Measurements from ENCODE around the gene HNMT.
"Not testable (repeated sequence)": the region's sequence is repeated elsewhere in the genome, so short reads cannot be mapped to it uniquely, and the experiment has no call there.

HNMT gene

GRCh38 chr2:138016351-138017087 lies 52.2 kb downstream of the HNMT start:
- DNase-seq: no peak

GRCh38 chr2:138017824-138018223 lies 53.6 kb downstream of the HNMT start:
- no peak for DNase-seq

GRCh38 chr2:138018866-138019688 lies 54.8 kb downstream of the HNMT start:
- DNase-seq: no peak

- no peak for DNase-seq
These were observed 56.2 kb downstream of the HNMT start for GRCh38 chr2:138020432-138020831.

GRCh38 chr2:138021154-138021553 lies 56.9 kb downstream of the HNMT start:
- DNase-seq: no peak

GRCh38 chr2:138023298-138023697 lies 59.0 kb downstream of the HNMT start:
- DNase-seq: no peak

GRCh38 chr2:138023976-138024375 lies 59.7 kb downstream of the HNMT start:
- no peak for DNase-seq

GRCh38 chr2:138026111-138027020 lies 62.1 kb downstream of the HNMT start:
- DNase-seq: no peak

- DNase-seq: no peak
These were observed 64.3 kb downstream of the HNMT start for GRCh38 chr2:138028538-138028937.

GRCh38 chr2:138029276-138029675 lies 65.0 kb downstream of the HNMT start:
- no peak for DNase-seq

GRCh38 chr2:138030459-138030858 lies 66.2 kb downstream of the HNMT start:
- DNase-seq: no peak

- DNase-seq: no peak
These were observed 68.1 kb downstream of the HNMT start for GRCh38 chr2:138032334-138032733.

GRCh38 chr2:138034536-138034935 lies 70.3 kb downstream of the HNMT start:
- DNase-seq: no peak

- DNase-seq: no peak
These were observed 71.4 kb downstream of the HNMT start for GRCh38 chr2:138035608-138036217.

GRCh38 chr2:138036522-138036921 lies 72.2 kb downstream of the HNMT start:
- no peak for DNase-seq

GRCh38 chr2:138037090-138037489 lies 72.8 kb downstream of the HNMT start:
- no peak for DNase-seq

GRCh38 chr2:138040616-138041015 lies 76.3 kb downstream of the HNMT start:
- no peak for DNase-seq

- DNase-seq: no peak
These were observed 78.0 kb downstream of the HNMT start for GRCh38 chr2:138042311-138042710.

GRCh38 chr2:138043588-138043987 lies 79.3 kb downstream of the HNMT start:
- DNase-seq: not testable (repeated sequence)

- DNase-seq: no peak
These were observed 94.2 kb downstream of the HNMT start for GRCh38 chr2:138058427-138058826.

- DNase-seq: no peak
These were observed 95.4 kb downstream of the HNMT start for GRCh38 chr2:138059487-138060300.

- DNase-seq: no peak
These were observed 96.0 kb downstream of the HNMT start for GRCh38 chr2:138060301-138060635.

Measured in stimulated activated CD4-positive, alpha-beta T cell treated with anti-CD3 and anti-CD28 coated beads, Interleukin-4, amount 100 ng/mL, for 24 hours (primary cell).